ENCODE measurements around the gene MST1R.
"Not testable (repeated sequence)": the region's sequence is repeated elsewhere in the genome, so short reads cannot be mapped to it uniquely, and the experiment has no call there.

Gene MST1R

DNA sequence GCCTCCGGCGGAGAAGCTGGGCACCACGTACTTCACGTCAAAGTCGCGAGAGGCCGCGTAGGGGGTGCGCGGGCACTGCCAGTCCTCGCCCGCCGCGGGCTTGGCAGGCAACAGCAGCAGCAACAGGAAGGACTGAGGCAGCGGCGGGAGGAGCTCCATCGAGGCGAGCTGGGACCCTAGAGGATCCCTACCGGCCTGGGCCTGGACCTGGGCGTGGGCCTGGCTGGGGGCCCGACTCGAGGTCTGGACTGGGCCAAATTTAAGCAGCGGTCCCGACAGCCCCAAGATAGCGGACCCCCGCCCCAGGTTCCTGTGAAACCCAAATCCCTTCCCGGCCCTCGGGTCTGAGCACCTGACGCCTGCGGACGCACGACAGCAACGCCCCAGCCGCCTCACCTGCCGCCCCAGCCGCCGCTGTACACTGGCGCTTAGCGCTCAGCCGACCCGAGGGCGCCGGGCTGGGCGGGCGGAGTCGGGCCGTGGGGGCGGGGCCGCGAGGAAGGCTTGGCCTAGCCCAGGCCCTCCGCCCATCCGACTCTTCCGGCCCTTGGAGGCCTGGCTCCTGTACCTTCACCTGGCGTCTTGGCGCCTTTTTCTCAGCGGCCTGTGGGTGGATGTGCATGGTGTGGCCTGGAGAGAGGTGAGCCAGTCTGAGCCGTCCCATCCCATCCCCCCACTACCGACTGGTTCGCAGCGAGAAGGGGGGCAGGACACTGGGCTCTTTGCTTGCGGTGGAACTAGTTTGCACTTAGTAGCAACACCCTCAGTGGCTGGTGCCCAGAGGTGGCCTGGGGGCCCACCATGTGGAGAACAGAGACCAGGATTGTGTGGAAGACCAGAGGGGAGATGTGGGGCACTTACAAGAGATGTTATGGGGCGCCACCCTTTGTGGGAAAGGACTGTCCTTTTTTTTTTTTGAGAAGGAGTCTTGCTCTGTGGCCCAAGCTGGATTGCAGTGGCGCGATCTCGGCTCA is at the start of gene MST1R:
MST1R (minus strand) TSS at position 423 of the 974 bp plus-strand sequence; CDS start at position 159, 264 bp downstream.
- DNase-seq (ENCODE audit: low read depth): peak; percentile 55

DNA sequence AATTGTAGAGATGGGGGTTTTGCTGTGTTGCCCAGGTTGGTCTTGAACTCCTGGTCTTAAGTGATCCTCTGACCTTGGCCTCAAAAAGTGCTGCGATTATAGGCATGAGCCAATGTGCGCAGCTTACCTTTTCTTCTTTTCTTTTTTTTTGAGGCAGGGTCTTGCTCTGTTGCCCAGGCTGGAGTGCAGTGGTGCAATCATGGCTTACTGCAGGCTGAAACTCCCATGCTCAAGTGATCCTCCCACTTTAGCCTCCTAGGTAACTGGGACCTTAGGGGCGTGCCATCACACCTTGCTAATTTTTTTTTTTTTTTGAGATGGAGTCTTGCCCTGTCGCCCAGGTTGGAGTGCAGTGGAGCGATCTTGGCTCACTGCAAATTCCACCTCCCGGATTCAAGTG is 49.3 kb upstream of the MST1R start:
- DNase-seq (ENCODE audit: low read depth): no peak

- DNase-seq (ENCODE audit: low read depth): no peak
Measured at GRCh38 chr3:49942651-49943050, 39.0 kb upstream of the MST1R start.

DNA sequence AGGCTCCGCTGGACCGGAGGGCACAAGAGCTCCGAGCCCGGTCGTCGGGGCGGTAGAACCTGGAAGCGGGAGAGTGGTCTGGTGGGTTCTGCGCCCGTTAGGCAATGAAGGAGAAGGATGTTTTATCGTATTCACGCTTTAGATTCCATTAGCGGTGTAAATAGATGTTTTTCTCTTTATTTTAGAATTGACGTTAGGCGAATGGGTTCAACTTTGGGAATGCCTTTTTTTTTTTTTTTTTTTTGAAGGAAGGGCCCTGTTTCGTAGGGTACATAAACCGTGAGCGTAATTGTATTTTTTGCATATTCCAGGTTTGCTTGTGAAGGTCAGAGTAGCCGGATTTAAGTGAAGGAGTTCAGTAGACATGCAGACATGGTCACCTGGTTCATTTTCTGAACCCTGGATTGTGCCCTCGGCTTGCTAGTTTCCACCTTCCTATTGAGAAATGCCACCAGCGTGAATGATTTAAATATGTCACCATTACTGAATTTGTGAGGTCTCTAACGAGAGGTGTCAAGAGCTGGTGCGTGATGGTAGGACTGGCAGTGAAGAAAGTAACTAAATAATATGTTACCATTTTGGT is 37.1 kb upstream of the MST1R start:
- DNase-seq (ENCODE audit: low read depth): no peak

DNA sequence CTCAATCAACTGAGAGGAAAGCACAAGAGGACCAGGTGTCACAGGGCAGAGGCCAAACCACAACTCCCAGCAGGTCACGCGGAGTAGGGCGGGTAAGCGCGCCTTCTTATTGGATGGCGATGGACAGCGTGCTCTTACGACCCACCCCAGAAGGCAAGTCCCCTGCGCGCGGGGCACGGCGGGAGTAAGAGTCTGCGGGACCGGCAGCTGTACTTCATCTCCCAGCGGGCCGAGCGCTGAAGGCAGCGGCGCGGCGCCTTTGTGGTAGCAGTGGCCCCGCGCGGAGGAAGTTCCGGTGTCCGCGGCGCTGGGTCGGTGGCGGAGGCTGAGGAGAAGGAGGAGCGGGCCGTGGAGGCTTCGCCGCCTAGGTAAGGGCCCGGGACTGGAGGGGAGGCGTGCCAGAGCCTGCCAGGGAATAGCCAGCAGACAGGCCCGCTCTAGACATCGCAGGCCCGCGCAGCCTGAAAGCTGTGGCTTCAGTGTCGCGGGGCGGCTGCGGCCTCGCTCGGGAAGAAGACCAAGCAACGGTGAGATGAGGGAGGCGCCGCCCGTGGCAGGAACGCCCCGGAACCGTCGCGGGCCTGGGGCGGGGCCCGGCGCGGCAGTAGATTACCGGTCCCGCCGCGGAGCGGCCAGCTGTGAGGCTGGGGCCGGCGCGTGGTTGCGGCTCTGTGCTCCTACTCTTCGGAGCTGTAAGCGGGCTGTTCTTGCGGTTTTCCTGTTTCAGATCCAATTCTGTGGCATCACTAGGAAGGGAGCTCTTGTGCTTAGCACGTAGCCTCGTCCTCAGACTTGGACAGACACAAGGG is 36.4 kb upstream of the MST1R start, which contains the start of gene RBM6:
RBM6 (plus strand) TSS at position 293 of the 809 bp plus-strand sequence. CDS start 22,492 bp downstream, outside the sequence.
- peak; percentile 85 for DNase-seq (ENCODE audit: low read depth)

DNA sequence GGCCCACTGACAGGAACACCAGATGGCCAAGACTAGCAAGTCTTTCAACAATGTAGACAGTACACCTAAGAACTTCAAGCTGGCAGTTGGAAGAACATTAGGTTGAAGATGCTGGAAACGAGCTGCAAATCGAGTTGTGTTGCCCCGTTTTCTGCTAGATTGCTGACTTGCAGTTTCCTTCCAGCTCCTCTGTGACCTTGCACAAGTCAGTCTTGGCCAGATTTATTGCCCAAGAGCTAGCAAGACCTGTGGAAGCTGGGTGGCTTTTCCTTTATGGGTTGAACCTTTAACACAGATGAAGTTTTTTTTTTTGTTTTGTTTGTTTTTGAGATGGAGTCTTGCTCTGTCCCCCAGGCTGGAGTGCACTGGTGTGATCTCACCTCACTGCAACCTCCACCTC is 33.4 kb upstream of the MST1R start:
- DNase-seq (ENCODE audit: low read depth): no peak

GRCh38 chr3:49932281-49932680 is 28.6 kb upstream of the MST1R start:
- DNase-seq (ENCODE audit: low read depth): not testable (repeated sequence)

GRCh38 chr3:49930922-49931321 is 27.2 kb upstream of the MST1R start:
- DNase-seq (ENCODE audit: low read depth): no peak

DNA sequence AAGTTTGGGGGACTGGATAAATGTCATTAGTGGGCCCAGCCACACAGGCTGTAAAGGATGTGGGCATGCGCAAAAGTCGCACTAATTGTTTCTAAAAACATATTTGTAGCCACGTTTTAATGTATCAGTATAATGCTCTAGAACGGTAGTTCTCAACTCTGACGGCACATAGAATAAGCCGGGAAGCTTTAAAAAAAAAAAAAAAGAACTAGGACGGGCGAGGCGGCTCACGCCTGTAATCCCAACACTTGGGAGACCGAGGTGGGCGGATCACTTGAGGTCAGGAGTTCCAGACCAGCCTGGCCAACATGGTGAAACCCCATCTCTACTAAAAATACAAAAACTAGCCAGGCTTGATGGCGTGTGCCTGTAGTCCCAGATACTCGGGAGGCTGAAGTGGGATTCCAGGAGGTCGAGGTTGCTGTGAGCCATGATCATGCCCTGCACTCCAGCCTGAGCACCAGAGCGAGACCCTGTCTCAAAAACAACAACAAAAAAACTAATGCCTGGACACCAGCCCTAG is 26.6 kb upstream of the MST1R start:
- DNase-seq (ENCODE audit: low read depth): no peak

- DNase-seq (ENCODE audit: low read depth): peak; percentile 80
Measured at GRCh38 chr3:49929291-49930167, 25.9 kb upstream of the MST1R start, which contains the start of gene MON1A. Gene MON1A, minus strand, starts transcription at chr3:49929811. Its CDS starts 16,465 bp downstream, at chr3:49913346.

DNA sequence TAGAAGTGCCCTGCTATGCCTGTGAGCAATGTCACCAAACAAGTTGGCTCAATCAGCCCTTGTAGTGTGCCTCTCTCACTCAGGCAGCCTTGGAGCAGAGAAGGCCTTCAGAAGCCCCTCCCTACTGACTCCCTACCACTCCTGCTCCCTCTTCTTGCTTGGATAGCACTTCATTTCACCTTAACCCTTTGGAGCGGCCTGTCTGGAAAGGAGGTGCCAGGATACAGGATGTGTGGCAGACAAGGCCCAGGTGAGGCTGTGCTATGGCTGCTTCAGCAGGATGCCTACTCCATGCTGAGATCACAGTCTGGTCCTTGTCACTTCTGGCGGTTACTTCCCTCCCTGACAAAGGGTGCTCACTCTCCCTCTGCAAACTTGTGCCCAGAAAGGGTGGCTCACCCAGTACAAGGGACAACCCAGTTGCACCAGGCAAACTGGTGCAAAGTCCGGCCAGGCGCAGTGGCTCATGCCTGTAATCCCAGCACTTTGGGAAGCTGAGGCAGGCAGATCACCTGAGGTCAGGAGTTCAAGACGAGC is 24.9 kb upstream of the MST1R start:
- DNase-seq (ENCODE audit: low read depth): no peak

DNA sequence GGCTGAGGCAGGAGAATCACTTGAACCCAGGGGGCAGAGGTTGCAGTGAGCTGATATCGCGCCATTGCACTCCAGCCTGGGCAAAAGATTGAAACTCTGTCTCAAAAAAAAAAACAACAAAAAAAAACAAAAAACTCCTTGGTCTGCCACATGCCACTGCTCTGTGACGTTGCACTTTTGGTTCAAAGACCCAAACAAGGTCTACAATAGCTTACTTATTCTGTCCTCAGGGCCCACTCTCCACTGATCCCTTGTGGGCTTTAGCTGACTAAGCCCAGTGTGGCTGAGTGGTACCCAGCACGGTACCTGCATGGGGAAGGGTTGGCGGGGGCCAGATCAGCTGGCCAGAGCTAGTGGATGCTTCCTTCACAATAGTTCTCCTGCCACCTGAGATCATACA is 24.1 kb upstream of the MST1R start:
- DNase-seq (ENCODE audit: low read depth): no peak

- DNase-seq (ENCODE audit: low read depth): no peak
Measured at GRCh38 chr3:49926117-49926728, 22.6 kb upstream of the MST1R start.

GRCh38 chr3:49925485-49925884 is 21.8 kb upstream of the MST1R start:
- no peak for DNase-seq (ENCODE audit: low read depth)

DNA sequence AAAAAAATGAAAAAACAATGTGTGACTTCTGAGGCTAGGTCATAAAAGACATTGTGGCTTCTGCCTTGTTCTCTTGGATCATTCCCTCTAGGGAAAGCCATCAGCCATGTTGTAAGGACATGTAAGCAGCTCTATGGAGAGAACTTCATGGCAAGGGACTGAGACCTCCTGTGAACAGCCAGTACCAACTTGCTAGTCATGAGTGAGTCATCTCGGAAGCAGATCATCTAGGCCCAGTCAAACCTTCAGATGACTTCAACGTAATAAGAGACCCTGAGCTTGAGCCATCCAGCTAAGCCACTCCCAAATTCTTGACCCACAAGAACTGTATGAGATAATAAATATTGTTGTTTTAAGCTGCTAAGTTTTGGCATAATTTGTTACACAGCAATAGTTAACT is 21.0 kb upstream of the MST1R start:
- DNase-seq (ENCODE audit: low read depth): no peak

- not testable (repeated sequence) for DNase-seq (ENCODE audit: low read depth)
Measured at GRCh38 chr3:49917806-49918590, 14.3 kb upstream of the MST1R start.

GRCh38 chr3:49916686-49917085 is 13.0 kb upstream of the MST1R start:
- DNase-seq (ENCODE audit: low read depth): no peak

- no peak for DNase-seq (ENCODE audit: low read depth)
Measured at GRCh38 chr3:49914906-49915305, 11.2 kb upstream of the MST1R start.

GRCh38 chr3:49912881-49913281 is 9.2 kb upstream of the MST1R start:
- DNase-seq (ENCODE audit: low read depth): no peak

Measured in stimulated activated CD8-positive, alpha-beta memory T cell treated with anti-CD3 and anti-CD28 coated beads, Interleukin-15, amount 100 ng/mL, for 24 hours (primary cell).